Keratinocyte (primary cell): ENCODE measurements around the gene MSI2. TPM values are rescaled to one million over a fixed set of nuclear protein-coding genes. Genes with fewer than 3 reads are reported as not detected.

Experiments
- DNase-seq: peaks from one replicate; pipeline ENCODE4 v3.0.0-alpha.2; 2011; ENCODE audit warnings: low read depth, missing footprints, low spot score
- FAIRE-seq: peaks from 2 replicates; lab custom pipeline; 2011; peaks lifted over from hg19 to GRCh38; lab: Jason Lieb, UNC
- H2AFZ ChIP-seq: 2 replicates; pipeline ENCODE4 v1.6.0; 2012; ENCODE audit warnings: low read length, control low read depth, inconsistent platforms; ENCODE audit not compliant: control insufficient read depth
- H3K27ac ChIP-seq: 2 replicates; pipeline ENCODE4 v1.5.1; 2011; ENCODE audit warnings: low read length; ENCODE audit not compliant: control insufficient read depth, insufficient read depth
- H3K27me3 ChIP-seq: 3 replicates; pipeline ENCODE4 v1.6.0; 2011; ENCODE audit warnings: low read length; ENCODE audit not compliant: control insufficient read depth, insufficient read depth; ENCODE audit errors: extremely low read depth
- H3K36me3 ChIP-seq, 2 experiments: 2 replicates in 1 of 2; 3 replicates in 1 of 2; pipeline ENCODE4 v1.5.1; 2011; ENCODE audit warnings: low read length in 2 of 2, mild to moderate bottlenecking in 1 of 2; ENCODE audit not compliant: control insufficient read depth in 2 of 2, insufficient read depth in 2 of 2; ENCODE audit errors: extremely low read depth in 1 of 2
- H3K4me1 ChIP-seq: 3 replicates; pipeline ENCODE4 v1.5.1; 2011; ENCODE audit warnings: low read length; ENCODE audit not compliant: control insufficient read depth, insufficient read depth; ENCODE audit errors: extremely low read depth
- H3K4me2 ChIP-seq: 3 replicates; pipeline ENCODE4 v1.6.0; 2011; ENCODE audit warnings: low read depth, low read length; ENCODE audit not compliant: control insufficient read depth, insufficient read depth; ENCODE audit errors: extremely low read depth
- H3K4me3 ChIP-seq, 3 experiments: fragments of 200-600 bp in 1 of 3; sonication (generic) in 1 of 3; 2 replicates in 2 of 3; 3 replicates in 1 of 3; pipeline ENCODE4 v1.5.1; 2011 to 2016; ENCODE audit warnings: low read length in 3 of 3, mild to moderate bottlenecking in 3 of 3, control low read depth in 2 of 3, inconsistent platforms in 1 of 3, low read depth in 1 of 3, mixed read lengths in 1 of 3, mixed run types in 1 of 3, moderate library complexity in 1 of 3; ENCODE audit not compliant: control insufficient read depth in 2 of 3, insufficient read depth in 2 of 3; ENCODE audit errors: extremely low read depth in 1 of 3
- H3K79me2 ChIP-seq: 2 replicates; pipeline ENCODE4 v1.6.0; 2012; ENCODE audit warnings: low read length; ENCODE audit not compliant: control insufficient read depth, insufficient read depth
- H3K9ac ChIP-seq: 3 replicates; pipeline ENCODE4 v1.6.0; 2011; ENCODE audit warnings: low read length; ENCODE audit not compliant: control insufficient read depth, insufficient read depth; ENCODE audit errors: extremely low read depth
- H3K9me1 ChIP-seq: 3 replicates; pipeline ENCODE4 v1.6.0; 2011; ENCODE audit warnings: low read length; ENCODE audit not compliant: control insufficient read depth, insufficient read depth; ENCODE audit errors: extremely low read depth
- H3K9me3 ChIP-seq: 2 replicates; pipeline ENCODE4 v1.5.1; 2012; ENCODE audit warnings: low read depth, low read length; ENCODE audit not compliant: control insufficient read depth
- H4K20me1 ChIP-seq: 3 replicates; pipeline ENCODE4 v1.6.0; 2011; ENCODE audit warnings: low read length; ENCODE audit not compliant: control insufficient read depth, insufficient read depth; ENCODE audit errors: extremely low read depth
- EZH2 ChIP-seq: IDR thresholded peaks from one replicate; pipeline ENCODE4 v1.6.1; 2012; ENCODE audit warnings: inconsistent platforms, mild to moderate bottlenecking, low read length, moderate library complexity
- dilution Hi-C: fragments of 300-500 bp; cut with MboI; formaldehyde crosslinking; loops from one replicate; pipeline ENCODE4 v1.7.0; 2020; ENCODE audit warnings: low sequenced_read_pairs; ENCODE audit not compliant: extremely low pct_ligation_motif_present
- polyA plus RNA-seq, 5 experiments: library from polyadenylated mRNA; depleted of rRNA in 3 of 5; stranded (reverse) in 3 of 5; stranded (forward) in 1 of 5; unstranded in 1 of 5; fragments of >200 nt; gene quantifications; 1 replicate in 1 of 5; 2 replicates in 3 of 5; 3 replicates in 1 of 5; pipeline versions ENCODE4 v1.2.1 to v1.2.3, GENCODE V29; 2011 to 2012; ENCODE audit warnings: missing spikeins in 2 of 5, low read depth in 1 of 5, low replicate concordance in 1 of 5
- TF ChIP-seq, protein P1 (sequence below), 3 experiments: IDR thresholded peaks in 1 of 3; conservative IDR thresholded peaks in 1 of 3; optimal IDR thresholded peaks in 1 of 3; 2 replicates in 2 of 3; 3 replicates in 1 of 3; pipeline versions ENCODE3 to v1.5.1; 2011; ENCODE audit warnings: low read length in 3 of 3, mild to moderate bottlenecking in 3 of 3, moderate library complexity in 2 of 3, control low read depth in 1 of 3, inconsistent platforms in 1 of 3; ENCODE audit not compliant: insufficient read depth in 2 of 3; ENCODE audit errors: extremely low read depth in 1 of 3

Gene MSI2
- polyA plus RNA-seq, 1 donor (not counting 4 experiments of a cell fraction or from before 2014, with no cell fraction given): 22.3 TPM

DNA sequence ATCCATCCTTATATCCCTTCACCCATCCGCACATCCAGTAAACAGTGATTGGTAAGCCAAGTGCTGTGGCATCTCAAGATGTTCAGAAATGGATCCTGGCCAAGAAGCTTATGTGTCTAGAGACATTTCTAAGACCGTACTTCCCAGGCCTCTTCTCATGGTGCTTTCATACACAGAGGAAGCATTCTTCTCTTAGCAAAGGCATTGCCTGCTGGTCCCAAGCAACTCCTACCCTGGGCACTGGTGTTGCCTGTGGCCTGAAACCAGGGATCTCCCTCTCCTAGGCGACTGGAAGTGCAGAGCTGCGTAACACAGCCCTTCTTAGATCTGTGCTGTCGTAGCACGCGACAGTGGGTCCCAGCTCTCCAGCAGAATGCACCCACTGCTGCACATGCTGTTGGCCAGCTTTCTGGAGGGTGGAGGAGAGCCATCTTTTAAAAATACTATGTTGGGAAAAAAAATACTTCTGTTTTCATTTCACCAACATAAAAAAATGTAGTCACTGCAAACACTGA, 305.9 kb downstream of the MSI2 start:
- H2AFZ ChIP-seq: no peak overlapping the region
- no peaks in the 10 kb centered on the region for H3K79me2 ChIP-seq
- no peak for FAIRE-seq
- no peak overlapping the region for H3K9ac ChIP-seq
- dilution Hi-C loops: no loop called here
- no peaks in the 10 kb centered on the region for H3K36me3 ChIP-seq
- H3K27ac ChIP-seq: no peak overlapping the region
- peaks cover 2% of the 10 kb centered on the region for H3K9me1 ChIP-seq
- no peaks in the 10 kb centered on the region for H3K27me3 ChIP-seq
- no peak overlapping the region for H3K4me3 ChIP-seq
- H3K9me3 ChIP-seq: no peaks in the 10 kb centered on the region
- TF ChIP-seq EZH2: no peak
- TF ChIP-seq, protein P1, sequence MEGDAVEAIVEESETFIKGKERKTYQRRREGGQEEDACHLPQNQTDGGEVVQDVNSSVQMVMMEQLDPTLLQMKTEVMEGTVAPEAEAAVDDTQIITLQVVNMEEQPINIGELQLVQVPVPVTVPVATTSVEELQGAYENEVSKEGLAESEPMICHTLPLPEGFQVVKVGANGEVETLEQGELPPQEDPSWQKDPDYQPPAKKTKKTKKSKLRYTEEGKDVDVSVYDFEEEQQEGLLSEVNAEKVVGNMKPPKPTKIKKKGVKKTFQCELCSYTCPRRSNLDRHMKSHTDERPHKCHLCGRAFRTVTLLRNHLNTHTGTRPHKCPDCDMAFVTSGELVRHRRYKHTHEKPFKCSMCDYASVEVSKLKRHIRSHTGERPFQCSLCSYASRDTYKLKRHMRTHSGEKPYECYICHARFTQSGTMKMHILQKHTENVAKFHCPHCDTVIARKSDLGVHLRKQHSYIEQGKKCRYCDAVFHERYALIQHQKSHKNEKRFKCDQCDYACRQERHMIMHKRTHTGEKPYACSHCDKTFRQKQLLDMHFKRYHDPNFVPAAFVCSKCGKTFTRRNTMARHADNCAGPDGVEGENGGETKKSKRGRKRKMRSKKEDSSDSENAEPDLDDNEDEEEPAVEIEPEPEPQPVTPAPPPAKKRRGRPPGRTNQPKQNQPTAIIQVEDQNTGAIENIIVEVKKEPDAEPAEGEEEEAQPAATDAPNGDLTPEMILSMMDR (optimal IDR thresholded peaks at IDR 0.05 in 1 of 3, IDR thresholded peaks at IDR 0.05 in 1 of 3, conservative IDR thresholded peaks at IDR 0.05 in 1 of 3; ENCODE audit: extremely low read depth in 1 of 3, insufficient read depth in 2 of 3, low read length in 3 of 3): no peak
- no peak for DNase-seq
- peaks cover 22% of the 10 kb centered on the region for H3K4me1 ChIP-seq
- H3K4me2 ChIP-seq: no peak overlapping the region
- H4K20me1 ChIP-seq: no peaks in the 10 kb centered on the region

DNA sequence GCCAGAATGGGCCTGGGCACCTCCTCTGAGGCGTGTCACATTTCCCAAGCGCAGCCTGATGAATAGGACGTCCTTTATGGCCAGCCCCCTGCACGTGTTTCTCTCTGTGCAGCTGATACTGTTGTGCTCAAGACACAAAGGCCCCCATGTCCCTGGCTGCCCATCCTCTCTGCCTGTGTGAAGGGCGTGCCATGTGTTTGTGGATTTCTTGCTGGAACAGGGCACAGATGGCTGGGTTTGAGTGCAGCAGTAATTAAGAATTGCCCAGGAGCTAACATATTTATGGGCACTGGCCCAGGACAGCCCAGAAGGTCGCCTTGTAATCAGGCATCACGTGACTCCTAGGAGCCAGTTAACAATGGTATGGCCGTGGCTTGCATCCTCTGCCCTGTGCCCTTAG, 307.6 kb downstream of the MSI2 start:
- Histone ChIP-seq H3K36me3 (no peaks in the 10 kb centered on the region), H3K9me3 (no peaks in the 10 kb centered on the region), H3K4me3 (no peak overlapping the region), H3K4me2 (no peak overlapping the region), H3K4me1 (peaks cover 9% of the 10 kb centered on the region), H3K79me2 (no peaks in the 10 kb centered on the region), H3K9me1 (peaks cover 2% of the 10 kb centered on the region), H3K27me3 (no peaks in the 10 kb centered on the region), H3K27ac (no peak overlapping the region), H4K20me1 (no peaks in the 10 kb centered on the region), H3K9ac (no peak overlapping the region), H2AFZ (no peak overlapping the region)
- DNase-seq: no peak
- FAIRE-seq: no peak
- dilution Hi-C loops: no loop called here
- no peak for TF ChIP-seq EZH2
- TF ChIP-seq, protein P1 (optimal IDR thresholded peaks at IDR 0.05 in 1 of 3, IDR thresholded peaks at IDR 0.05 in 1 of 3, conservative IDR thresholded peaks at IDR 0.05 in 1 of 3; ENCODE audit: extremely low read depth in 1 of 3, insufficient read depth in 2 of 3, low read length in 3 of 3): no peak
